Stimulated activated naive CD8-positive, alpha-beta T cell treated with anti-CD3 and anti-CD28 coated beads, Interleukin-15, amount 100 ng/mL, for 72 hours (primary cell): ENCODE measurements around the gene ACAP3.

Source experiments
- ATAC-seq: fragments of 150-1000 bp; cut with Tn5 transposase; 2 replicates; pipeline ENCODE4 v1.10.0; 2021; ENCODE audit warnings: mild to moderate bottlenecking, moderate library complexity
- DNase-seq, 2 donors: peaks; one replicate each; pipeline ENCODE4 v3.0.0; 2021 to 2022
- H3K27ac Mint-ChIP-seq, 2 donors: one replicate each; pipeline ENCODE4 v1.8.0; 2022; ENCODE audit warnings: mild to moderate bottlenecking in 2 of 2, mixed read lengths in 2 of 2, moderate library complexity in 2 of 2
- H3K27me3 Mint-ChIP-seq: one replicate; pipeline ENCODE4 v1.8.0; 2022; ENCODE audit warnings: mixed read lengths
- H3K4me1 Mint-ChIP-seq: one replicate; pipeline ENCODE4 v1.8.0; 2022; ENCODE audit warnings: mild to moderate bottlenecking, mixed read lengths
- H3K4me3 Mint-ChIP-seq, 2 donors: one replicate each; pipeline ENCODE4 v1.8.0; 2022; ENCODE audit warnings: mild to moderate bottlenecking in 2 of 2, mixed read lengths in 2 of 2, moderate library complexity in 1 of 2
- H3K9me3 Mint-ChIP-seq, 2 donors: one replicate each; pipeline ENCODE4 v1.8.0; 2022; ENCODE audit warnings: mixed read lengths in 2 of 2

Gene ACAP3

GRCh38 chr1:1264868-1265272 lies 42.9 kb downstream of the ACAP3 start:
- ATAC-seq (no peak), DNase-seq (no peak)
- no peaks in the 10 kb centered on the region for H3K27me3 Mint-ChIP-seq
- H3K4me1 Mint-ChIP-seq = peaks cover 49% of the 10 kb centered on the region
- no peak overlapping the region for H3K4me3 Mint-ChIP-seq
- no peaks in the 10 kb centered on the region for H3K9me3 Mint-ChIP-seq
- no peak overlapping the region for H3K27ac Mint-ChIP-seq

- Mint-ChIP-seq H3K9me3 (no peaks in the 10 kb centered on the region), H3K27me3 (no peaks in the 10 kb centered on the region), H3K4me3 (no peak overlapping the region), H3K27ac (no peak overlapping the region), H3K4me1 (peaks cover 50% of the 10 kb centered on the region)
- no peak for DNase-seq
- no peak for ATAC-seq
Measured at GRCh38 chr1:1264026-1264425, 43.7 kb downstream of the ACAP3 start.

GRCh38 chr1:1262758-1263157 lies 45.0 kb downstream of the ACAP3 start:
- Mint-ChIP-seq H3K4me1 (peaks cover 42% of the 10 kb centered on the region), H3K4me3 (no peak overlapping the region), H3K27me3 (no peaks in the 10 kb centered on the region), H3K27ac (no peak overlapping the region), H3K9me3 (no peaks in the 10 kb centered on the region)
- ATAC-seq = no peak
- DNase-seq = no peak

- H3K9me3 Mint-ChIP-seq = no peaks in the 10 kb centered on the region
- peak overlapping the region in 1 of 2 donors; percentile 59 for H3K27ac Mint-ChIP-seq
- ATAC-seq (no peak), DNase-seq (no peak)
- H3K27me3 Mint-ChIP-seq = no peaks in the 10 kb centered on the region
- H3K4me3 Mint-ChIP-seq = no peak overlapping the region
- H3K4me1 Mint-ChIP-seq = peaks cover 38% of the 10 kb centered on the region
Measured at GRCh38 chr1:1262071-1262470, 45.7 kb downstream of the ACAP3 start.

GRCh38 chr1:1260843-1261560 lies 46.7 kb downstream of the ACAP3 start:
- ATAC-seq (no peak), DNase-seq (no peak)
- Mint-ChIP-seq H3K27ac (peak overlapping the region in 1 of 2 donors; percentile 58), H3K4me1 (peaks cover 33% of the 10 kb centered on the region), H3K9me3 (no peaks in the 10 kb centered on the region), H3K4me3 (peak overlapping the region in 1 of 2 donors; percentile 28), H3K27me3 (no peaks in the 10 kb centered on the region)

GRCh38 chr1:1259951-1260600 lies 47.7 kb downstream of the ACAP3 start:
- H3K27ac Mint-ChIP-seq = peak overlapping the region in 1 of 2 donors; percentile 58
- ATAC-seq (no peak), DNase-seq (no peak)
- H3K9me3 Mint-ChIP-seq = no peaks in the 10 kb centered on the region
- no peaks in the 10 kb centered on the region for H3K27me3 Mint-ChIP-seq
- peaks cover 29% of the 10 kb centered on the region for H3K4me1 Mint-ChIP-seq
- no peak overlapping the region for H3K4me3 Mint-ChIP-seq

- Mint-ChIP-seq H3K27me3 (no peaks in the 10 kb centered on the region), H3K9me3 (no peaks in the 10 kb centered on the region), H3K27ac (no peak overlapping the region), H3K4me3 (no peak overlapping the region), H3K4me1 (peaks cover 29% of the 10 kb centered on the region)
- DNase-seq = no peak
- ATAC-seq = peak; percentile 49
Measured at GRCh38 chr1:1259540-1259939, 48.2 kb downstream of the ACAP3 start.

- ATAC-seq = no peak
- H3K27ac Mint-ChIP-seq = no peak overlapping the region
- H3K4me1 Mint-ChIP-seq = peaks cover 29% of the 10 kb centered on the region
- no peak for DNase-seq
- H3K9me3 Mint-ChIP-seq = no peaks in the 10 kb centered on the region
- H3K27me3 Mint-ChIP-seq = no peaks in the 10 kb centered on the region
- no peak overlapping the region for H3K4me3 Mint-ChIP-seq
Measured at GRCh38 chr1:1259119-1259488, 48.6 kb downstream of the ACAP3 start.

GRCh38 chr1:1256956-1257871 lies 50.5 kb downstream of the ACAP3 start:
- H3K4me1 Mint-ChIP-seq = peaks cover 28% of the 10 kb centered on the region
- peak overlapping the region in 1 of 2 donors; percentile 42 for H3K27ac Mint-ChIP-seq
- peak; percentile 15 for ATAC-seq
- no peaks in the 10 kb centered on the region for H3K27me3 Mint-ChIP-seq
- no peak overlapping the region for H3K4me3 Mint-ChIP-seq
- no peaks in the 10 kb centered on the region for H3K9me3 Mint-ChIP-seq
- DNase-seq = no peak

DNA sequence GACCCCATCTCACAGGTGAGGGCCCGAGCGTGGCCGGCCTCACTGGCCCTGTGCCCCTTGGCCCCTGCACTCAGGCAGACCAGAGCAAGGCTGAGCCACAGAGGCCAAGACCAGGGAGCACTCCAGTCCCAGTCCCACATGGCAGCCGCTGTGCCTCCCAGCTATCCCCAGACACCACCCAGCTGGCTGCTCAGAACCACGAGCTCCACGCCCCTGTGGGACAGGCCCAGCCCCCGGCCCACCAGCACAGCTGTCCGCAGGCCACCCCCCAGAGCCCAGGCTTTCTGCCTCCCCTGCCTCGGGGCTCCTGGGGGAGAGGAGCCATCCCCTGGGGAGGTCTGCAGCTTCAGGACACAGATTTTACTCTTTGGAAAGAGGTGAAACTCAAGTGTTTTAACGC lies 52.1 kb downstream of the ACAP3 start:
- no peak for ATAC-seq
- H3K4me3 Mint-ChIP-seq = no peak overlapping the region
- H3K4me1 Mint-ChIP-seq = peaks cover 28% of the 10 kb centered on the region
- no peaks in the 10 kb centered on the region for H3K9me3 Mint-ChIP-seq
- no peak for DNase-seq
- H3K27ac Mint-ChIP-seq = peak overlapping the region in 1 of 2 donors; percentile 25
- H3K27me3 Mint-ChIP-seq = no peaks in the 10 kb centered on the region

GRCh38 chr1:1255078-1255477 lies 52.7 kb downstream of the ACAP3 start:
- Mint-ChIP-seq H3K9me3 (no peaks in the 10 kb centered on the region), H3K4me1 (peaks cover 32% of the 10 kb centered on the region), H3K4me3 (no peak overlapping the region), H3K27me3 (no peaks in the 10 kb centered on the region), H3K27ac (no peak overlapping the region)
- no peak for ATAC-seq
- no peak for DNase-seq

DNA sequence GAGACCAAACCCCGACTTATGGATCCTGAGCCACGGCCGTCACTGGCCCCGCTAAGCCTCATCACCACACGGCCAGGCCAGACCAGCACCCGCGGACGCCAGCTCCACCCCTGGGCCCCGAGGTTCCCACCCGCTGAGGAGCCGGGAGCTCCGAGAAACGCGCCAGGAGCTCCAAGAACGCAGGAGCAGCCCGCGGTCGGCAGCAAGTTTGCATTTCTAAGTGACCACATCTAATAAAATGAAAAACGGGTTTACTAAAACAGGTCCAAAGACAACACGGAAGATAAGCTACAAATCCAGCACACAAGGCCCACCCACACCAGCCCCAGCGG lies 53.1 kb downstream of the ACAP3 start:
- no peak for ATAC-seq
- H3K27ac Mint-ChIP-seq = no peak overlapping the region

DNA sequence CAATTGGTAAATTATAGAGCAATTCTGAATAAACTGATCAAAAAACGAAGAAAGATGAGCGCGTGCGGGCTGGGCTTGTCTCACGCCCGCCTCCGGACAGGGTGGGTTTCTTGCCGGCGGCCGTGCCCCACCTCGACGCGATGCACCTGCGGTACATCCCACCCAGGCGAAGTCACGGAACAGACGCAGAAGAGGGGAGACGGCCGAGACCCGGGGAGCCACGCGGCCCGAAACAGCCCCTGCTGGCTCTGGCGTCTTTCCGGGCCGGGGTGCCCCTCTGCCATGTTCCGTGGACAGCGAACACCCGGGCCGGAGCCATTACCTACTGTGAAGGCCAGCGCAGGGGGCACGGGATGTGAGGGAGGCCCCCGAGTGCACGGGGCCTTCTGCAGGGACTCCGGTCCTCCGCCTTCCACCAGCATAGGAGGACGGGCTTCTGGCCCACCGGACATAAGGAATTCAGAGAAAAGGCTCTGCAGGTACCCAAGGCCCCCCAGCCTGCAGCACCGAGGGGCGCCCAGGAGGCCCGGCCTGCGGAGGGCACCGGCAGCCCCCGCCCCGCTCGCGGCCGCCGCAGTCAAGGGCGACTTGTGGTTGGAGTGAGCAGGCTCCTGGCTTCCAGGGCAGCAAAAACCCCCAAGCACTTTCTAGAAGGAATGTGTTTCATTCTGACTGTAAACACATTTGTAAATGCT lies 53.6 kb downstream of the ACAP3 start:
- Mint-ChIP-seq H3K27ac (peak overlapping the region in 1 of 2 donors; percentile 2), H3K4me1 (peaks cover 33% of the 10 kb centered on the region), H3K27me3 (no peaks in the 10 kb centered on the region), H3K9me3 (no peaks in the 10 kb centered on the region), H3K4me3 (no peak overlapping the region)
- ATAC-seq (no peak), DNase-seq (no peak)

More for the DNA sequence above, 53.1 kb downstream of the ACAP3 start:
- H3K4me1 Mint-ChIP-seq = peaks cover 32% of the 10 kb centered on the region
- H3K4me3 Mint-ChIP-seq = no peak overlapping the region
- H3K27me3 Mint-ChIP-seq = no peaks in the 10 kb centered on the region
- no peaks in the 10 kb centered on the region for H3K9me3 Mint-ChIP-seq
- no peak for DNase-seq

DNA sequence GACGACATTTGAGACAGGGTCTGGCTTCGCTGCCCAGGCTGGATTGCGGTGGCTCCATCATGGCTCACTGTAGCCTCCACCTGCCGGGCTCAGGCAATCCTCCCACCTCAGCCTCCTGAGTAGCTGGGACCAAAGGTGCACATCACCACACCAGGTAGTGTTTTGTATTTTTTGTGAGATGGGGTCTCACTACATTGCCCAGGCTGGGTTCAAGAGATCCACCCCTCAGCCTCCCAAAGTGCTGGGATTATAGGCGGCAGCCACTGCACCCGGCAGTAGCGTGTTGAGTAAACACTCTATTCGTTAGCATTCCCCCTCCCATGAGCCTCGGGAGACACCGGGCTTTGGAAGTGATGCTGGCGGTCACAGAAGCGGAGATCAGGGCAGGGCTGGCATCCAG lies 54.4 kb downstream of the ACAP3 start:
- Mint-ChIP-seq H3K27ac (peak overlapping the region in 1 of 2 donors; percentile 49), H3K4me3 (no peak overlapping the region)
- ATAC-seq = no peak

GRCh38 chr1:1250786-1251284 lies 56.9 kb downstream of the ACAP3 start:
- peak overlapping the region; percentile 23 to 72 for H3K4me3 Mint-ChIP-seq
- peak overlapping the region; percentile 37 to 65 for H3K27ac Mint-ChIP-seq
- no peaks in the 10 kb centered on the region for H3K27me3 Mint-ChIP-seq
- DNase-seq (peak; percentile 70 to 87), ATAC-seq (peak; percentile 94)
- H3K4me1 Mint-ChIP-seq = peaks cover 35% of the 10 kb centered on the region
- H3K9me3 Mint-ChIP-seq = no peaks in the 10 kb centered on the region

More for the DNA sequence above, 54.4 kb downstream of the ACAP3 start:
- DNase-seq = no peak
- H3K4me1 Mint-ChIP-seq = peaks cover 28% of the 10 kb centered on the region
- H3K9me3 Mint-ChIP-seq = no peaks in the 10 kb centered on the region
- no peaks in the 10 kb centered on the region for H3K27me3 Mint-ChIP-seq
